Measurements from ENCODE around the gene PRB2.
"Not testable (repeated sequence)": the region's sequence is repeated elsewhere in the genome, so short reads cannot be mapped to it uniquely, and the experiment has no call there.

PRB2 gene

DNA sequence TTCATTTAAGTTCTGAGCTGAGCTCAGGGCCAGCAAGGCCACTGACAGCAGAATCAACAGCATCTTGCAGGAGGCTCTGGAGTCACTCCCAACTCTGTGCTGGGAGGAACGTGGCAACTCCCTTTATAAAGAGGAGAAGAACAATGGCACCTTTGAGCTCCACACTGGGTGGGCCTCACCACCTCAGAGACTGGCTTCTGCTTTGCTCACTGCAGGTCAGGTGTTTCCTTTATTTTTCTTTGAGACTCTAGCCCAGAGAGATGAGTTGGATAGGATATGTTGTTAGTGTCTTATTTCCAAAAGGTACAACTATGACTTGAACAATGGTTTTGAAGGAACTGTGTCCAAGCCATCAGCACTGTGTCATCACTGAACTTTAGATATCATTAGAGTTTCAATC lies at the start of gene PRB2:
Gene PRB2 (minus strand): TSS at position 101 of the 400 bp plus-strand sequence. CDS start 38 bp downstream, at position 63.
- DNase-seq (ENCODE audit: low read depth): not testable (repeated sequence)

DNA sequence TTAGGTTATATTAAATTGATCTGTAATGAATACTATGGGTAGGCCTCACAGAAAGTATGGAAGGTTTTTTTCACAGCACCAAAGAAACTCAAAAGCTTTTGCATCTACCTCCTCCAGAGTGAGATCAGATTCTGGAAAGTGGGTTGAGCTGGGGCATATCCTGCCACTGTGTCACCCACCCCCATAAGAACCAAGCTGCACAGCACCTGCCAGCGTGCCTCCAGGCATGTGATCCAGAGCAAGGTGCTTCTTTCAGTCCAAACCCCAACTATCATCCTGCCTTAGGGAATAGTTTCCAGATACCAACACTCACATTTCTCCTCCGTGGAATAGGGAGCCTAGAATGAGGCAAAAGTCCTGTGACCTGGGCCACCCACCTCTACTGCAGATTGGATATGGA lies 42.6 kb upstream of the PRB2 start:
- DNase-seq (ENCODE audit: low read depth): no peak

DNA sequence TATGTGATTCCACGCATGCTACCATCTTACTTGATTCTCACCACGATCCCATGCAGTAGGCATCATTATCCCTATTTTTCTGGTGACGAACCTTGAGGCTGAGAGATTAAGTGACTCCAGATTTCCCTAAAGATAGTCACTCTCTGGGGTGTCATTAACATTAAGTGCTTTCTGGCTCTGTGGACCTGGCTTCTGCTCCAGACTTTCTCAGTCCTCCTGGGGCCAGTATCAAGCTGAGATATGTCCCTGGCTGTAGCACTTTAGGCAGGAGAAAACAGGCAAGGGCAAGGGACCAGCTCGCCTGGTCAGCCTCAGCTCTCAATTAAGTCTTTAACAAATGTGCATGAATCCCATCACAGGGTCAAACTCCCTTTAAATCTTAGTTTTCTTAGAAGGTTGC lies 38.3 kb upstream of the PRB2 start:
- DNase-seq (ENCODE audit: low read depth): no peak

DNA sequence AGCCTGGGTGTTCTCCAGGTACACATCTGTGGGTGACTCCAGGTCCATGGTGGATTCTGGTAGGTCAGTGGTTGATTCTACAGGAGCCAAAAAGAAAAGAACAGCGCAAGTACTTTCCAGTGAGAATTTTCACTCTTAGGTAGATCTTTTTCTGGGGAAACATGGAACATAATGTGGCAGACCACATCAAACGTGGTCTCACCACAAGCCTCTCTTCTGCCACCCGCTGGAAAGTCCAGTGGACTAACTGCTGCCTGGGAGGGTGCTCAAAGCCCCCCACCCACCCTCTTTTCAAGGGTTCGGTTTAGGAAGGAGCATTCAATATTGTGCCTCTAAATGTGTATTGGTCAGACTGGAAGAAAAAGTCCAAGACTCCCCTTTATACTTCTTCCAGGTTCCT lies 36.1 kb upstream of the PRB2 start:
- DNase-seq (ENCODE audit: low read depth): no peak

DNA sequence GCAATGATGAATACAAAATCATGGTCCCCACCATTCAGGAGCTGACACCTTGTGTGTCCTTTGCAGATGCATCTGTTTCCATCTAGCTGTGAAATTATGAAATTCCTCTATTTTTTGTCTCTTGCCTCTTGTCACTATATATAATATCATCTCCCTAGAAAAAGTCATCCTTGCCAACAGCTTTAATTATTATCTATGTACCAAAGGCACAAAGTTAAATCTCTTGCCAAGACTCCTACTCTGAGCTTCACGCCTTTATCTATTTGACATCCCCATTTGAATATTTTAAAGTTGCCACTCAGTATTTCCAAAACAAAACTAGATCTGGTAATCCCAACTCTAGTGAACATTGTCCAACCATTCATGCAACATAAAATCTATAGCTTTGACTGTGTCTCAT lies 32.0 kb upstream of the PRB2 start:
- no peak for DNase-seq (ENCODE audit: low read depth)

DNA sequence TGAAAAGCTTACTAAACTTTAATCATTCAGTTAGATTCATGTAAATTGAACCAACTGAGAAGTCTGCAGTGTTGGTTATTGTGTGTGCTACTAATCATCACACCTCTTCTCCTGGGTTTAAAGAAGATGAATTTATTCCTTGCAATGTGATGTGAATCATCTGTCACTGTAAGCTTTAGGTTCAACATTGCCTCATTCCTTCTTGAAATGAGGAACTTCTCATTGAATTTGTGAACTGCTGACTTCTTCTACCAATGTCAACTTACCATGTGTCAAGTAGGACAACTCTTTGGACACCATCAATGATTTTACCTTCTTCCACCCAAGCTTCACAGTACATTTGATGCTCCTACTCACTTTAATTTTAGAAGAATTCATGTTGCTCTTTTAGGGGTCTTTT lies 17.4 kb upstream of the PRB2 start:
- no peak for DNase-seq (ENCODE audit: low read depth)

DNA sequence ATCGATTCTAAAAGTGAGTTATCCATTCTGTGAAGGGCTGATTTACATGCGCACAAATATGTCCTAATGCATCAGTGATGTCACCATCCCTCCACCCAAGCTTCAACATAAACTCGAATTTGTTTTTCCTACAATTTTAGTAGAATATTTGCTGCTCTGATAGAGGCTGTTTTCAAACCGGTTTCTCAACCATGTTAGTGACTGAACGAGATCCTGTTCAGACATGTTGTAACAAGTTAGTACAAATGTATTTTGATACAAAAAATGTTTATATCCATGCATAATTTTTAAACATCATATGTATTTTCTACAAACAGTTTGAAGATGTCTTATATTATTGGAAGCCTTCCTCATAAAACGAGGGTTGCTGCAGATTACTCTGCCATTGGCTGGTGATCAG lies 12.7 kb upstream of the PRB2 start:
- no peak for DNase-seq (ENCODE audit: low read depth)

DNA sequence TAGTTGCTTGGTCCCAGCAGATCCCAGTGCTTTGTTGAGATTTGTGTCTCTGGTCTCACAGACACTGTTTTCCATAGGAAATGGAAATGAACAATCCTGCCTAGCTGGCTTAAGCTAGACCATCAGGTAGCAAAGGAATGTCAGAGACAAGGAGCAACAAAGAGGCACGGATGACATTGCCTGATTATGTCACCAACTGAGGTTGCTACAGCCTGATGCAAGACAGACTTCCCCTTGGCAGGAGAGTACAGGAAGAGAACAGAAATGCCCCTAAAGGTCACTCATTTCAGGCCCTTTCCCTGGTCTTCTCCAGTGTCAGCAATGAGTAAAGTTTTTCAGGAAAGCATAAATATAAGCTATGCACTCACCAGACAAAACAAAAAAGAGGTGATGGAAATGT lies 2.0 kb upstream of the PRB2 start:
- no peak for DNase-seq (ENCODE audit: low read depth)

DNA sequence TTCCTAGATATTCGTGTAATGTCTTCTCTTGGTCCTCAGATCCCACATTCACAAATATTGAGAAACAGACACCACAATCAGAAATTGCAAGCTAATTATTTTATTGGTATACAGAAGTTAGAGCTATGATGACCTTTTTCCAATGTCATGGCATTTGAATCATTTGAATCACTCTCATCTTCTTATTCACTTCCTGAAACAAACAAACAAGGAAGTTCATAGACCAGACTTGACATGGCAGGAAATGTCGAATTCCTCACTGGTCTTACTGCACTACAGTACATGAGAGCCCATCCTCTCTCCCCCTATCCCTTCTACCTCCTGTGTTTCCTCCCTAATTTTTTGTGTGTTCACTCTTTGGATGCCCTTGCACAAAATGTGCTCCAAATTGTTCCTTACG lies 3.9 kb downstream of the PRB2 start:
- DNase-seq (ENCODE audit: low read depth): not testable (repeated sequence)

DNA sequence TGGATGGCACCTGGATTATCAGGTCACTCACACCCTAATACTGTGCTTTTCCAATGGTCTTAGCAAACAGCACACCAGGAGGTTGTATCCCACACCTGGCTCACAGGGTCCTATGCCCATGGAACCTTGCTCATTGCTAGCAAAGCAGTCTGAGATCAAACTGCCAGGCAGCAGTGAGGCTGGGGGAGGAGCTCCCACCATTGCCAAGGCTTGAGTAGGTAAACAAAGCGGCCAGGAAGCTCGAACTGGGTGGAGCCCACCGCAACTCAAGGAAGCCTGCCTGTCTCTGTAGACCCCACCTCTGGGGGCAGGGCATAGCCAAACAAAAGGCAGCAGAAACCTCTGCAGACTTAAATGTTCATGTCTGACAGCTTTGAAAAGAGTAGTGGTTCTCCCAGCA lies 17.9 kb downstream of the PRB2 start:
- DNase-seq (ENCODE audit: low read depth): not testable (repeated sequence)

DNA sequence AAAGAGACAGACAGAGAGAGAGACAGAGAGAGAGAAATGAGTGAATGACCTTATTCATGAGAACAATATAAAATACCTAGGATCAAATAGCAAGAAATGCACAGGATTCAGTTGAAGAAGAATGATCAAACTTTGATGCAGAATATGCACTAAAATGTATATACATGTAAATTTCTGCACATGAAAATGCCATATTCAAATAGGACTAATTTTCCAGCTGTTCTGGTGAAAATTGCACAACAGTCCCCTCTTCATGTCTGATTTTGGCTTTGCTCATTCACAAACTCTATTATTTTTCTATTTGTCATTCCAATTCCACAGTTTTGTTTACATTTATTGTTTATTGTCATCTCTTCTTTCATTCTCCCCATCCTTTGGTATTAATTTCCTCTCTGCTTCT lies 34.2 kb downstream of the PRB2 start:
- no peak for DNase-seq (ENCODE audit: low read depth)

DNA sequence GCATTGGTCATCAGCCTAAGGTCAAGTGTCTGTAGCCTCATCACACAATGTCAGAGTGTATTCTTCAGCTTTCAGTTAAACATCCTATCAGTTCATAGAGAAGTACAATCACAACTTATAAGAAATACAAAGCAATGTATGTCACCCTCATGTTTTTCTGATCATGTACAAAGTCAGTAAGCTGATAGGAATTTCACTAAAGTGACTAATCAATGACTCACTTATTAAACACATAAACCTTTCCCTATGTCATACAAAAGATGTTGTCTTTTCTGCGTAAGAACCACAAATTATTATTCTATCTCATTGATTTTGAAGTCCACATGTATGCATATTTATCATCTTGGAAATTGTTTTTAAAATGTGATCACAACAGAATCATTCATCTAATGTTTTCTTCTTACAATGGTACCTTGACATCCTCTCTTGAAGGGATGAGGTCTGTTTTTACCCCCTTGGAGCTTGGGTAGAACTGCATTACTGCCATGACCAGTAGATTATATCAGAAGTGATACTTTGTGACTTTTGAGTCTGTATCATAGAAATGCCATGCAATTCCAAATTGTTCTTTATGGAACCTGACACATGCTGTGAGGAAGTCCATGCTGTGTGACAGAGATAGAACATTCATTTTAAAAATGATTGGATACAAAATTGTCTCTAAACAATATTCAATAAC lies 35.0 kb downstream of the PRB2 start:
- not testable (repeated sequence) for DNase-seq (ENCODE audit: low read depth)

DNA sequence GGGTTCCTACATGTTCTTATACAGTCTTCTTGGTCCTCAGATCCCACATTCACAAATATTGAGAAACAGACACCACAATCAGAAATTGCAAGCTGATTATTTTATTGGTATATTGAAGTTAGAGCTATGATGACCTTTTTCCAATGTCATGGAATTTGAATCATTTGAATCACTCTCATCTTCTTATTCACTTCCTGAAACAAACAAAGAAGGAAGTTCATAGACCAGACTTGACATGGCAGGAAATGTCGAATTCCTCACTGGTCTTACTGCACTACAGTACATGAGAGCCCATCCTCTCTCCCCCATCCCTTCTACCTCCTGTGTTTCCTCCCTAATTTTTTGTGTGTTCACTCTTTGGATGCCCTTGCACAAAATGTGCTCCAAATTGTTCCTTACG lies 43.6 kb downstream of the PRB2 start:
- not testable (repeated sequence) for DNase-seq (ENCODE audit: low read depth)

DNA sequence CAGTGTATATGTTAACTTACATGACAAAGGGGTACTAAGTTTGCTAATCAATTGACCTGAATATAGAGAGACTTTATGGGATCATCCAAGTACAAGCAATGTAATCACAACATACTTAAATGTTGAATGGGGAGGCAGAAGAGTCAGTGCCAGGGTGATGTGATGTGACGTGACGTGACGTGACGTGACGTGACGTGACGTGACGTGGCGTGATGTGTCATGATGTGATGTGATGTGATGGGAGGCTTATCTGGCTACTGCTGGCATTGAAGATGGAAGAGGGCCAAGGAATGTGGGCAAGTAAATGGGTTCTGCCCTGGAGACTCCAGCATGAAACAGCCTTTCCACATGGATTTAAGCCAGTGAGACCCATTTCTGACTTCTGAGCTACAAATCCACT lies 46.9 kb downstream of the PRB2 start:
- no peak for DNase-seq (ENCODE audit: low read depth)

DNA sequence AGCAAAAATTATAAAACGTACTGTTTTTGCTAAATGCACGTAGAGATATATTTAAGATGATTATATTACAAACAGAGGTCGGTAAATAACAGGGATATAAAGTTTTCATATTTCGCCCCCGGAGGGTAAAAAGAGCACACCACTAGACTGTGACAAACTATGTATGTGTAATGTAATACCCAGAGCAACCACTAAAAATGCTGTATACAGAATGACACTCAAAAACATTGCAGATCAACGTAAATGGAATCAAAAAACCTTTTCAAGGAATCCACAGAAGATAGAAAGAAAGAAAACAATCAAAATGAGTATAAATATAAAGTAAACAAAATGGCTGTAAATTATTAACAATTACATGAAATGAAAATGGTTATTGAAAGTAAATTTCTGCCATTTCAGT lies 47.6 kb downstream of the PRB2 start:
- DNase-seq (ENCODE audit: low read depth): no peak

DNA sequence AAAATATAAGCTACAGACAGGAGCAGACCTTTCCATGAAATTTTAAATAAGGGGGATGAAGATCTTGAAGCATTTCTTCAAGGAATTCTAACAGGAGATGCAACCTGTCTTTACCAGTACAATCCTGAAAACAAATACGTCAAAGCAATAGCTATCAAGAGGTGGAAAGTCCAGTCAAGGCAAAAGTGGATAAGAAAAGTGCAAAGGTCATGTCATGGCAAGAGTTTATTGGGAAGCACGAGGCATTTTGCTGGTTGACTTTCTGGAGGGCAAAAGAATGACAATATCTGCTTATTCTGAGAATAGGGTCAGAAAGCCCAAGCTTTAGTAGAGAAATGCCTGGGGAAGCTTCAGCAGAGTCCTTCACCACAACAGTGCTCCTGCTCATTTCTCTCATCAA lies 50.9 kb downstream of the PRB2 start:
- DNase-seq (ENCODE audit: low read depth): no peak

Data from stimulated activated CD8-positive, alpha-beta memory T cell treated with anti-CD3 and anti-CD28 coated beads, Interleukin-15, amount 100 ng/mL, for 24 hours (primary cell).